Ishikawa (cell line): Measurements from ENCODE around the gene CACNA1C.

ENCODE experiments used
- CREB1 ChIP-seq: IDR thresholded peaks from 2 replicates; pipeline ENCODE4 v1.6.1; 2012; ENCODE audit warnings: low read depth
- EGR1 ChIP-seq: IDR thresholded peaks from 2 replicates; pipeline ENCODE4 v1.6.1; 2012
- EP300 ChIP-seq: IDR thresholded peaks from 2 replicates; pipeline ENCODE4 v1.6.1; 2012; ENCODE audit warnings: borderline replicate concordance
- REST ChIP-seq: IDR thresholded peaks from 2 replicates; pipeline ENCODE4 v1.6.1; 2012; ENCODE audit warnings: low read depth, mild to moderate bottlenecking
- TAF1 ChIP-seq: IDR thresholded peaks from 2 replicates; pipeline ENCODE4 v1.6.1; 2012; ENCODE audit warnings: low read depth, mild to moderate bottlenecking
- YY1 ChIP-seq: IDR thresholded peaks from 2 replicates; pipeline ENCODE4 v1.6.1; 2012; ENCODE audit warnings: low read depth

GRCh38 chr12:2101771-2102170 is 49.0 kb downstream of the CACNA1C start:
- TF ChIP-seq CREB1 = no peak
- no peak for TF ChIP-seq REST
- TF ChIP-seq YY1 = no peak
- no peak for TF ChIP-seq EGR1
- no peak for TF ChIP-seq EP300
- TF ChIP-seq TAF1 = no peak
